ENCODE measurements around the gene TP73.

The TP73 gene

DNA sequence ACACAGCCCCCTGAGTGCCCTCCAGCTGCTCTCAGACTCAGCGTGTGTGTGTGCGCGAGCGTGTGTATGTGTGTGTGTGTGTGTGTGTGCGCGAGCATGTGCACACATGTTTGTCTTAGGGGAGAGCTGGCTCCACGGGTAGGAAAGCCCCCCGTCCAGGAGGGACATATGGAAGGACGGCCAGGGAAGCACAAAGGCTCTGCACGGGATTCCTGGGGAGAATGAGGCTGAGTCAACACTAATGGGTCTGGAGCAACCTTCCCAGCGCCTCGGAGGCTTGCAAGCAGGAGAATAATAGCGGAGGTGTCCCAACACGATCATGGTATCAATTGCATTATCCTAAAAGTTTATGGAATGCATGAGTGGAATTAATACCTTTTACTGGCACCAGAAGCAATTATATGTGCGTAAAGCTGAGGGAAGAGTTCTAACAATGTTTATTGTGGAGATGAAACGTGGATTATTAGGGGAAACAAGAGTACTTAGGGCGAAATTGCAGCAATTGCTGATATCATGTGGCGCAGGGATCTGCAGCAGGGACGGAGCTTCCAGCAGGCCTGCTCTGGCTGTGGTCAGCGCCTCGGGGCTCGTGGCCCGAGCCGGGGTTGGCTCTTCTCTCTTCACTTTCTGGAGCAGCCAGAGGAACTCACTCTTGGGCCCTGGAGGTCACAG, 59.6 kb downstream of the TP73 start:
- no peak for DNase-seq

DNA sequence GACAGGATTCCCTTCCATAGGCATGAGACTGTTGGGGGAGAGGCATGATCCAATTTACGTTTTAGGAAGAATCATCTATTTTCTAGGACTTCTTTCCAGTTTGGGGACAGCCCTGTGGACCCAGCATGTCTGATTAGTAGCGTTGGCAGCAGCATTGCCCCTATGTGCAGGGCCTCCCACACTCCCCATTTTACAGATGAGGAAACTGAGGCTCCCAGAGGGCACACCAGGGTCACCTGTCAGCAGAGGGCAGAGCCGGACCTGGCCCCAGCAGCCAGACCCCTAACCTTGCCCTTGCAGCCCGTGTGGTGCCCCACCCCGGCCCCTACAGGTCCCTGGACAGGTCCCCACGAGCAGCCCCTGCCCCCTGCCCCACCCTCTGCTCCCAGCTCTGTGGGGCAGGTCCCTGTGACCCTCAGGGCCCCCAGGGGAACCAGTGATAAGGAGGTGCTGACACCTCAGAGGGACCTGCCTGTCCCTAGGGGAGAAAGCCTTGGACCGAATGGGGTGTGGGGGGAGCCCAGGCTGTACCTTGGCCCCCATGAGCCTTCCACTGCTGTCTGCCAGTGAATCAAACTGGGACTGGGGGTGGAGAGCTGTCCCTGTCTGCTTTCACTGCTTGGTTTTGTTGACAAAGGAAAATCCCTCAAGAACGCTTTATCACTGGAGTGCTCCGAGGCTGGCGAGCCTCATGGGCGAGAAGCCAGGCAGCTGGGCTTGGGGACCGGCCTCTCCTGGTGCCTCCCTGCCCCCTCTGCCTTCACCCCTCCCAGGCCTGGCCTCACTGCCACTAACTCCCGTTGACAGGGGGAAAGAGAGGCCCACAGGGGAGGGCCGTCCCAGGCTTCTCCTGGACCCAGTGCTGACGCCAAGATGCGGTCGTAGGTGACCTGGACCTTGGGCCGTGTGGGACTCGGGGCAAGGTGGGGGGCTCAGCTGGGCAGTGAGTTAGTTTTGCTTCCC, 60.5 kb downstream of the TP73 start:
- DNase-seq, result no peak

DNA sequence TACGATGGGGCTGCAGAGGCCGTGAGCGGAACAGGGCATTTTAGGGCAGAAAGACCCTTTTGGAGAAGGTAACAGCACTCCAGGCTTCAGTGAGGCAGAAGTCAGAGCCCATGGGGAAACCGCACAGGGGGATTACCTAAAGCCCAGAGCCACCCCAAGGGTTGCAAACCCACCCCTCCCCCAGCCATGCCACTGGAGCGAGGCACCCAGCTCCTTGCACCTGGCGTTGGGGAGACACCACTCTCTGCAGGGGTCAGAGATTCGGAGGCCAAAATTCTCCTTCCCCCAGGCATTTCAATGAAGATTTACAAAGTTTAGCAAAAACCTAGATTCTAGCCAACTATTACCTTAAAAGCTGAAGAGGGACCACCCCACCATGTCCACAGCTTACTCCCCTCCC, 61.5 kb downstream of the TP73 start:
- DNase-seq, result no peak

DNA sequence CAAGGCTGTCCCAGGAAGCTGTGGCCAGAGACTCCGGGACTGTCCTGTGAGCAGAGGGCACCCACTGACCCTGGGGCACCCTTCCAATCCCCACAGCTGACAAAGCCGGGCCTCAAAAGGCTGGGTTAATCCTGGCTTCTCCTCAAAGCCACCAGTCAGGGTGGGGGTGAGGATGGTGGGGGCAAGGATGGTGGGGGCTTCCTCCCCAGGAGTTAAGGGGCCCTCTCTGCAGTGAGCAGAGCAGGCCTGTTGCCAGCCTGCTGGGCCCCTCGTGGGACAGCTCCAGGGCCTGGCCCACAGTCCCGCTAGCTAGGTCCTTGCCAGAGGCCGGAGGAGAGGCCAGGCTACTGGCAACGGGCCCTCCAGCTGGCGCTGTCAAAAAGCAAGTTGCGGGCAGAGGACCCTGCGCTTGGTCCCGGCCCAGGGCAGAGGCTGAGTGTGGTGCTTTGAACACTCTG, 62.0 kb downstream of the TP73 start:
- DNase-seq, result no peak

DNA sequence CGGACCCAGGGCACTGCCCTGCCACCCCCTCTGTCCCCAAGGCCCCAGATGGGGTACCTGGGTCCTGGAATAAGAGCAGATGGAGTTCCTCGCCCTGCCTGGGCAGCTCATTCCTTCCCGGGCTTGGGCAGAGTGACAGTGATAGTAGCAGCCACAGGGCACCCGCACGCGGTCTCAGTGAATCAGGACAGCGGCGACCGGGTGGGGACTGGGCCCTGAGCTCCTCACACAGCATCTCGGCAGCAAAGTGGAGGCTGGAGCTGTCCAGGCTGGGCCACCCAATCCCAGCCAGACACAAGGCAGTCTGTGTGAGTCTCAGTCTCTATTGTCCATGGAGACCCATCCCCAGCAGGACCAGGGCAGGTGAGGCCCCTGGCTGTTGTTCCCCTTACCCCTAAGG, 62.5 kb downstream of the TP73 start:
- no peak for DNase-seq

DNA sequence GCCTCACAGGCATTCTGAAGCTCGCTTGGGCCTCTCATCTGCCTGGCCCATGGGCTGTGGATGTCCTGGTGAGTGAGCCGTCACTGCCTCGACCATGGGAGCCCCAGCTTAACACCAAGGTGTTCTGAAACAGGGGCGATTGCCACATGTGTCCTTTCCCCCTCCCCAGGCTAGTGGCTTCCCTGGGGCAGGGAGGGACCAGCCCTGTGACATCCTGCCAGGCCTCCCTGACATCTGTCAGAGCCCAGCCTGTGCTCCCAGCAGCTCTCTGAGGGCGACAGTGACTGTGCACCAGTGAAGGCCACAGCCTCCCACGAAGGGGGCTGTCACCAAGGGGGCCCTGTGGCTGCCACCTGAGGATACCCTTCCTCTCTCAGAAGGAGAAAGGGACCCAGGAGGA, 64.0 kb downstream of the TP73 start:
- DNase-seq, result no peak

DNA sequence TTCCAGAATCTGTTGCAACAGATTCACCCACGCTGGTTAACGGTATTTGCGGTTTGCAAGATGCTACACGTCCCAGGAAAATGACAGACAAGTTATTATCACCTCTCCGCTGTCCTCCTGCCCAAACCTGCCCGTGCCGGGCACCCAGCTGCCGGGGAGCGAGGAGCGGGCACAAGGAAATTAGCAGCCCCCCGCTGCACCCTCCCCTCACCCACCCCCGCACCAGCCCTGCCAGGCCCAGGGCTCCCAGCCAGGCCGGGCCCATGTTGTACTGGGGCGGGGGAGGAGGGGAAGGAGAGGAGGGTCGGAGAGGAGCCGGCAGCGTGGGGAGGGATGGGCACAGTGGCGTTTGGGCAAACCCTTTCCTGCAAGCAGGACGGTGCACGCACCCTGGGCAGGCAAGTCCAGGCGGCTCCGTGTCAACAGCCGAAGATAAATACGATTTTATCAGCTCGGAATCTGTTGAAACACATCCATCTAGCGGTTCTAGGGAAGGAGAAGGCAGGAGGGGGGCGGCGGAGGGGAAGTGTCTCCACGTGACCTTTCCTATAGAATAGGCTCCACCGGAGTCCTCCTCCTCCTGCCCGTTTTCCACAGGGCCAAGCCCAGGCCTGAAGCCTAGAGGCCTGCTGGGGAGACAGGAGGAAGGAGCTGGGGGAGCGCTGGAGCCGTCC, 64.9 kb downstream of the TP73 start:
- DNase-seq, result no peak

DNA sequence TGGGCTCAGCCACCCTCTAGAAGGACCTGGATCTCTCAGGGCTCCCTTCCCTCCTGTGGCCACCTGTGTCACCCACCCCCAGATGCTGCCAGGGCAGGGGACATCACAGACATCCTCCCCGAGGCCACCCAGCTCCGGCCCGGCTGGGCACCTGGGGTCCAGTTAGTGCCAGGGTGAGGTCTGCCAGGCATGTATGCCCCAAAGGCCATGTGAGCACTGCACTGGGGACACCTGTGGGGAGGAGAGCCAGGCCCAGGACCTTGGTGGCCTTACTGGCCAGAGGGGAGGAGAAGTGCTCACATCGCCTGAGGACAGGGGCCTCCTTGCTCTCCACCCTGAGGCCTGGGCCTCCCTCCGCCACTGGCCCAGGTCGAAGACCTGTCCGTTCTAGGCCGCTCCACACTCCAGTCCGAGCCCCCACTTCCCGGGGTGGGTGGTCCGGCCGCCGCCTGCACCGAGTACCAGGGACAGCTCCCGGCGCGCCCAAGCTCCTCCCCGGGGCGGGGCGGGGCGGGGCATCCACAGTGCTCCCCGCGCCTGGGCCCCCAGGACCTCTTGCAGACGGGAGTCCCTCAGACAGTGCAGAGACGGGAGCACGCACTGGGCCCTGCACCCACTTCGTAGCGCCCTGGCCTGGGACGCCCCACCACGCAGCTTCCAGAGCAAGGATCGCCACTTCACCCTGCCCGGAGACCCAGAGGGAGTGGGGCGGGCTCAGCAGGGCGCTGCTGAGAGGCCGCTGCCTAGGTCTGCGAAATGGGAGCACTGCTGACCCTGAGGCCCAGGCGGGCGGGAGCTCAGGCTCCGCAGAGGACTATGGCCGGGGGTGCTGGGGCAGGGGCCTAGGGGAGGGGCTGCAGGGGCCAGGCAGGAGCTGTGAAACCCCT, 65.6 kb downstream of the TP73 start:
- no peak for DNase-seq

DNA sequence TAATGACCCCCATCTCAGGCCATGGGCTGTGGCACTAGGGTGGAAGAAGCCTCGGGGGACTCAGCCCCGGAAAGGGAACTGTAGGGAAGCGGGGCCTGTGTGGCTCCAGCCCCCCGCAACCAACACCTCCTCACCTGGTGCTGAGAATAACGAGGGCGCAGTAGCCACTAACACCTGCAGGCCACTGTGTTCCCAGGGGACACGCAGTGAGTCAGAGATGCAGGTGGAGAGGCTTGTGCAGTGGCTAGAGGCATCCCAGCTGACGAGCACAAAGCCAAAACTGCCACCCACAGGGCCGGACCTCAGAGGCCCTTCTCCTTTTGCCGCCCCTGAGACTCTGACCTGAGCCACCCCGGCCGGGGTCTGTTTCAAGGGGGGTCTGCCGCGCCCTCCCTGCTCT, 66.4 kb downstream of the TP73 start:
- no peak for DNase-seq

DNA sequence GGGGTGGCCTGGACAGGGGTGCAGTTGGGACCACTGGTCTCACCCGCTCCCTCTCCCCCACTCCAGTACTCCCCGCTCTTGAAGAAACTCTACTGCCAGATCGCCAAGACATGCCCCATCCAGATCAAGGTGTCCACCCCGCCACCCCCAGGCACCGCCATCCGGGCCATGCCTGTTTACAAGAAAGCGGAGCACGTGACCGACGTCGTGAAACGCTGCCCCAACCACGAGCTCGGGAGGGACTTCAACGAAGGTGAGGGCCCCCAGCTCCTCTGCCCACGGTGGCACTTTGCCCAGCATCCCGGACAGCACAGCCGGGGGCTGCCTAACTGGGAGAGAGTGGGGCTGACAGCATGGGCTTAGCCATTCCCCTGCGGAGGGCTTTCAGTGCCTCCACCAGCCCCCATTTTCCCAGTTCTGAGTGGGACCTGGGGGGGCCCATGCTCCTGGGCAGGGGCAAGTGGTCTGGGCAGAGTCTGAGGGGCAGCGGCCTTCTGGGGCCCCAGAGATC, 69.7 kb downstream of the TP73 start:
- no peak for DNase-seq

DNA sequence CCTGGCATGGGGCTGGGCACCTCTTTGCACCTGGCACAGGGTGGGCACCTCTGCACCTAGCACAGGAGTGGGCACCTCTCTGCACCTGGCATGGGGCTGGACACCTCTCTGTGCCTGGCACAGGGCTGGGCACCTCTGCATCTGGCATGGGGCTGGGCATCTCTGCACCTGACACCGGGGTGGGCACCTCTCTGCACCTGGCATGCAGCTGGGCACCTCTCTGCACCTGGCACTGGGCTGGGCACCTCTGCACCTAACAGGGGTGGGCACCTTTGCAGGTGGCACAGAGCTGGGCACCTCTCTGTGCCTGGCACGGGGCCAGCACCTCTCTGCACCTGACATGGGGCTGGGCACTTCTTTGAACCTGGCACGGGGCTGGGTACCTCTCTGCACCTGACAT, 70.5 kb downstream of the TP73 start:
- no peak for DNase-seq

DNA sequence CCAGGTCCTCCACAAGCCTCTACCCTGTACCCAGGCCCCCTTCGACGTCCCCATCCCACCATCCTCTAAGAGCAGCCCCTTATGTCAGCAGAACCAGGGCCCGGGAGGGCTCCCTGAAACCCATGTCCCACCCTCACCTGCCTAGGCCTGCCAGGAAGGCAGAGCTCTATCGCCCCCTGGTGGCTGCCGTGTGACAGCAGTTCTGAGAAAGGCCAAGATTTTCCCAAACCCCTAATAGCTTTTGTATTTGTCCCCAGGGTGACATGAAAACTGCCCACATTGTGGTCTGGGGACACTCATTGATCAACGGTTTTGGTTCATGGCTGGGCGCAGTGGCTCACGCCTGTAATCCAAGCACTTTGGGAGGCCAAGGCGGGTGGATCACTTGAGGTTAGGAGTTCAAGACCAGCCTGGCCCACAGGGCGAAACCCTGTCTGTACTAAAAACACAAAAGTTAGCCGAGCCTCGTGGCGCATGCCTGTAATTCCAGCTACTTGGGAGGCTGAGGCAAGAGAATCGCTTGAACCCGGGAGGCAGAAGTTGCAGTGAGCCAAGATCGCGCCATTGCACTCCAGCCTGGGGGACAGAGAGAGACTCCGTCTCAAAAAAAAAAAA, 72.2 kb downstream of the TP73 start:
- DNase-seq, result peak; percentile 72

DNA sequence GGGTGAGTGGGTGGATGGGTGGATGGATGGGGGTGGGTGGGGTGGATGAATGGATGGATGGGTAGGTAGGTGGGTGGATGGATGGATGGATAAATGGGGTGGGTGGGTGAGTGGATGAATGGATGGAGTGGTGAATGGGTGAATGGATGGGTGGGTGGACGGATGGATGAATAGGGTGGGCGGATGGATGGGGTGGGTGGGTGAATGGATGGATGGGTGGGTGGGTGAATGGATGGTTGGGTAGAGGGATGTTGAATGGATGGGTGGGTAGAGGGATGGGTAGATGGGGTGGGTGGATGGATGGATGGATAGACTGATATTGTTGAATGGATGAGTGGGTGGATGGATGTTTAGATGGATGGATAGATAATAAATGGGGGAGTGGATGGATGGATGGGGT, 73.0 kb downstream of the TP73 start:
- no peak for DNase-seq

DNA sequence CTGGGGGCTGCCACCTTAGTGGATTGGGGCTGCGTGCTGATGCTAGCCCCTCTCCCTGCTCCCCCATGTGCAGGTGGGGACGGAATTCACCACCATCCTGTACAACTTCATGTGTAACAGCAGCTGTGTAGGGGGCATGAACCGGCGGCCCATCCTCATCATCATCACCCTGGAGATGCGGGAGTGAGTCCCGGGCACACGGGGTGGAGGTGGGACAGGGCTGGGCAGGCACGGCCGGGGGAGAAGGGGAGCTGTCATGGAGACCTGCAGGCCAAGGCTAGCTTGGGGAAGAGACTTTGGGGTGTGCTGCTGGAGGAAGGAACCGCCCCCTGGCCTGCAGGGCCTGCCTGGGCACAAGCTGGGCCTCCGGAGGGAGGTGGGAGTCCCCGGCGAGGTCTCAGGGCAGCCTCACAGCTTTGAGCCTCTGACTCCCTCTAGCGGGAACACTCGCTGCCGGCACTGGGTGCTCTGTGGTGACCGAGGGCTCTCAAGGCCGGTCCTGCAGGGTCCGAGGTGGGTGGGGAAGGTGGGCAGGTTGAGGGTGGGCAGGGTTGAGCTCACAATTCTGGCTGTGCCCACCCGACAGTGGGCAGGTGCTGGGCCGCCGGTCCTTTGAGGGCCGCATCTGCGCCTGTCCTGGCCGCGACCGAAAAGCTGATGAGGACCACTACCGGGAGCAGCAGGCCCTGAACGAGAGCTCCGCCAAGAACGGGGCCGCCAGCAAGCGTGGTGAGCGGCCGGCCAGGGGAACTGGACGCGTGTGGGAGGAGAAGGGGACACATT, 74.9 kb downstream of the TP73 start:
- no peak for DNase-seq

DNA sequence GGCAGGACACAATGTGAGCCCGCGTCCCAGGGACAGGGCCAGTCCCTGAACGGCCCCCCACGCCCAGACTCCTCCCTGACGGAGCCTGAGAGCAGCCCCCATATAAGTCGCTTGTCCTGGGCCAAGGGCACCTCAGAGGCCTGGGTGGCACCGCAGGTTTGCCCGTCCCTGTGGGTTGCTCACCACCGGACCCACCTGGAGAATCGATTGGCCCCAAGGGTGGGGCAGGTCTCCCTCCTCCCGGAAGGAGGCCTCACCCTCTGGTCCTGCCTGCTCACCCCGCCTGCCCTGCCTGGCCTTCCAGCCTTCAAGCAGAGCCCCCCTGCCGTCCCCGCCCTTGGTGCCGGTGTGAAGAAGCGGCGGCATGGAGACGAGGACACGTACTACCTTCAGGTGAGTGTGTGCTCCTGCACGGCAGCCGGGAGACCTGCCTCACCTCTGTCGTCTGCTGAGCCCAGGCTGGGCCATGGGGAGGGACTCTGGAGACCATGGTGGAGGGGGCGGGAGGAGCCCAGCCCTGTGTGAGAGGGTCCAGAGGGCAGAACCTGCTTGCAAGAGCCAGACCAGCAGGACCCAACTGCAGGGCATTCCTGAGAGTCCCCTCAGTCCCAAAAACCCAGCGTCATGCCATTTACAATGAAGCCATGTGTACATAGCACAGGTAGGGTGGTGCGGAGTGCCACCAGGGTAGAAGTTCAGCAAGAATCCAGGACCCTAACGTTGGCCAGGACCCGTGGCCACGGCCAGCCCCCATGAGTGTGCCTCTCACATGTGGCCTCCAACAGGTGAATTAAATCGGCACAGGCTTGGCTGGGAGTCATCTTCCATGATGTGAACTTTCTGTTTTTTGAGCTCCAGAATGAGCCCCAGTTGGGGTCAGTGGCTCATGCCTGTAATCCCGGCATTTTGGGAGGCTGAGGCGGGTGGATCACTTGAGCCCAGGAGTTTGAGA, 75.8 kb downstream of the TP73 start:
- no peak for DNase-seq

DNA sequence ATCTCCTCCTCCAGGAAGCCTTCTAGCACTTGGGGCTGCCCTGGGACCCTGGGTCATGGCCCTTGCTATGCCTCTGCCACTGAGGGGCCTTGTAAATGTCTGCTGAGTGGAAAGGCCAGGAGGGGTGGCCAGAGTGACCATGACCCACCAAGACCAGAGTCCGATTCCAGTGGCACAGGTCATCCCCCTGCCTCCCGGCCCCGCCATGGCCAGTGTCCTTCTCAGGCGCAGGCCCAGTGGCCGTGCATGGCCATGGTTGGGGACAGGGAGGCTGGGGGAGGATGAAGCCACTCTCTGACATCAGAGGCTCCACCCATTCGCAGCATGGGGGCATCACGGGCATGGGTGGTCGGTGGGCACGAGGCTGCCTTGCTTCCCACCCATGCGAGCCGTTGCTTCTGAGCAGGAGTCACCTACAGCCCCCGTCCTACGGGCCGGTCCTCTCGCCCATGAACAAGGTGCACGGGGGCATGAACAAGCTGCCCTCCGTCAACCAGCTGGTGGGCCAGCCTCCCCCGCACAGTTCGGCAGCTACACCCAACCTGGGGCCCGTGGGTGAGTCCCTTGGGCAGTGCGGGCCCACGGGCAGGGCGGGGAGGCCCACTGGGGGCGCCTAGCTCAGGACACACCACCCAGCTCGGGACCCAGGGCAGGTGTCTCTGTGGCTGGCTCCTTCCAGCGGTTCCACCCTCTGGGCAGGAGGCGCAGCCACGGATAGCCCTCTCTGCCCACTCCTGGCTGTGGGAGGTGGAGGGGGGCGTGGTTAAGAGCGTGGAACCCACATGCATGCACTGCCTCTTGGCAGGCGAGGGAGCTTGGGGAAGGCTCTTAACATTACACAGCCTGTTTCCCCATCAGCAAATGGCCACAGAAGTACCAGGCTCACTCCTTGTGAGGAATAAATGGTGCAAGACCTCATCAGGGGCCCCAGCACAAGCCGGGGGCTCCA, 77.6 kb downstream of the TP73 start:
- no peak for DNase-seq

DNA sequence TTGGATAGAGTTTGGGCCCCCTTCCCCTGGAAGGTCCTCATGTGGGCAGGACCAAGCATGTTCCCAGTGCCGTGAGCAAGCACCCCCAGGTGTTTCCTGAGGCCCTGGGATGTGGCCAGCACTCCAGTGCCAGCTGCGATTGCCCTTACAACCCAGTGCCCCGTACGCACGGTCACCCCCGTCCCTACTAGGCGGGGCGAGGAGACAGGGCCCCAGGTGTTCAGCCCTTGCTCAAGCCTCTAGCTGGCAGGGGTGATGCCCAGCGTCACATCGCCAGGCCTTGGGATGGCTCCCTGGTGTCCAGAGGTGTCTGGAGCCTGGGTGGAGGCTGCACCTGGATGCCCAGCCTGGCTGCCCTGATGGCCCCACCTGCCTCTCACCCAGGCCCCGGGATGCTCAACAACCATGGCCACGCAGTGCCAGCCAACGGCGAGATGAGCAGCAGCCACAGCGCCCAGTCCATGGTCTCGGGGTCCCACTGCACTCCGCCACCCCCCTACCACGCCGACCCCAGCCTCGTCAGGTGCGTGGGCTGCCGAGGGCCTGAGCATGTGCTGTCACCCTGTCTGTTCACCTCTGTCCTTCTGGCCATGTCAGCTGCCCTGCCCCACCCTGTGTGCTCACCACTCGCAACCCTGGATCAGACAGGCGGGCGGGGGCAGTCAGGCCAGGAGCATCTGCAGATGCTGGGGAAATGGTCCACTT, 78.4 kb downstream of the TP73 start:
- no peak for DNase-seq

Data from activated T-cell treated with anti-CD3 and anti-CD28 coated beads for 4 hours (primary cell).